ENCODE results near the gene EGFR.

EGFR gene

DNA sequence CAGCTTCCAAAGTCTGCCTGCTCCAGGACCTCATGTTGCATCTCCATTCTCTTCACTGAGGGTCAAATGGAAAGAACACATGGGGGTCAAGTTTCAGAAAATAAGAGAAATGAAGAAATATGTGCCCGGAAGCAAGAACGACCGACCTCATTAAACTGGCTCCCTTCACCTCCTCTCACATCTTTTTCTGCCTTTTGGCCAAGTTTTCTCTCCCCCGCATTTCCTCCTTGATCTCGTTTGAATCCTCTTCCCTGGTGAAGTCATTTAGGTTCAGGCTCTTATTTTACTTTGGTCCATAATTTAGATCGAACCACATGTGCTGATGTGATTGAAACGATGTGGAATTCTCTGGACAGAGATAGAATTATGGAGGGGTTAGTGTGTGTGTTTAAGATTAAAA is 44.2 kb downstream of the EGFR start:
- no peak for TF ChIP-seq POLR2A (IDR thresholded peaks at IDR 0.05; ENCODE audit: extremely low read depth, insufficient read length)
- TF ChIP-seq MYC (IDR thresholded peaks at IDR 0.05; ENCODE audit: low read depth, low read length): no peak
- TF ChIP-seq, protein P1, sequence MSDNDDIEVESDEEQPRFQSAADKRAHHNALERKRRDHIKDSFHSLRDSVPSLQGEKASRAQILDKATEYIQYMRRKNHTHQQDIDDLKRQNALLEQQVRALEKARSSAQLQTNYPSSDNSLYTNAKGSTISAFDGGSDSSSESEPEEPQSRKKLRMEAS (IDR thresholded peaks at IDR 0.05; ENCODE audit: low read depth, low read length): no peak
- TF ChIP-seq, protein P2, sequence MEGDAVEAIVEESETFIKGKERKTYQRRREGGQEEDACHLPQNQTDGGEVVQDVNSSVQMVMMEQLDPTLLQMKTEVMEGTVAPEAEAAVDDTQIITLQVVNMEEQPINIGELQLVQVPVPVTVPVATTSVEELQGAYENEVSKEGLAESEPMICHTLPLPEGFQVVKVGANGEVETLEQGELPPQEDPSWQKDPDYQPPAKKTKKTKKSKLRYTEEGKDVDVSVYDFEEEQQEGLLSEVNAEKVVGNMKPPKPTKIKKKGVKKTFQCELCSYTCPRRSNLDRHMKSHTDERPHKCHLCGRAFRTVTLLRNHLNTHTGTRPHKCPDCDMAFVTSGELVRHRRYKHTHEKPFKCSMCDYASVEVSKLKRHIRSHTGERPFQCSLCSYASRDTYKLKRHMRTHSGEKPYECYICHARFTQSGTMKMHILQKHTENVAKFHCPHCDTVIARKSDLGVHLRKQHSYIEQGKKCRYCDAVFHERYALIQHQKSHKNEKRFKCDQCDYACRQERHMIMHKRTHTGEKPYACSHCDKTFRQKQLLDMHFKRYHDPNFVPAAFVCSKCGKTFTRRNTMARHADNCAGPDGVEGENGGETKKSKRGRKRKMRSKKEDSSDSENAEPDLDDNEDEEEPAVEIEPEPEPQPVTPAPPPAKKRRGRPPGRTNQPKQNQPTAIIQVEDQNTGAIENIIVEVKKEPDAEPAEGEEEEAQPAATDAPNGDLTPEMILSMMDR (IDR thresholded peaks at IDR 0.05; ENCODE audit: low read depth, low read length): no peak
- no peak for DNase-seq (ENCODE audit: low read depth)

GRCh38 chr7:55063633-55064032 is 44.8 kb downstream of the EGFR start:
- no peak for DNase-seq (ENCODE audit: low read depth)
- H3K4me3 ChIP-seq (ENCODE audit: low read depth, low read length): no peak overlapping the region
- TF ChIP-seq MYC (IDR thresholded peaks at IDR 0.05; ENCODE audit: low read depth, low read length): no peak
- TF ChIP-seq, protein P1 (IDR thresholded peaks at IDR 0.05; ENCODE audit: low read depth, low read length): no peak
- TF ChIP-seq, protein P2 (IDR thresholded peaks at IDR 0.05; ENCODE audit: low read depth, low read length): no peak
- no peak for TF ChIP-seq POLR2A (IDR thresholded peaks at IDR 0.05; ENCODE audit: extremely low read depth, insufficient read length)

More for the DNA sequence above, 44.2 kb downstream of the EGFR start:
- no peak overlapping the region for H3K4me3 ChIP-seq (ENCODE audit: low read depth, low read length)

GRCh38 chr7:55065079-55065478 is 46.3 kb downstream of the EGFR start:
- DNase-seq (ENCODE audit: low read depth): peak; percentile 89
- TF ChIP-seq MYC (IDR thresholded peaks at IDR 0.05; ENCODE audit: low read depth, low read length): no peak
- TF ChIP-seq, protein P1 (IDR thresholded peaks at IDR 0.05; ENCODE audit: low read depth, low read length): no peak
- TF ChIP-seq POLR2A (IDR thresholded peaks at IDR 0.05; ENCODE audit: extremely low read depth, insufficient read length): no peak
- TF ChIP-seq, protein P2 (IDR thresholded peaks at IDR 0.05; ENCODE audit: low read depth, low read length): no peak
- H3K4me3 ChIP-seq (ENCODE audit: low read depth, low read length): no peak overlapping the region

DNA sequence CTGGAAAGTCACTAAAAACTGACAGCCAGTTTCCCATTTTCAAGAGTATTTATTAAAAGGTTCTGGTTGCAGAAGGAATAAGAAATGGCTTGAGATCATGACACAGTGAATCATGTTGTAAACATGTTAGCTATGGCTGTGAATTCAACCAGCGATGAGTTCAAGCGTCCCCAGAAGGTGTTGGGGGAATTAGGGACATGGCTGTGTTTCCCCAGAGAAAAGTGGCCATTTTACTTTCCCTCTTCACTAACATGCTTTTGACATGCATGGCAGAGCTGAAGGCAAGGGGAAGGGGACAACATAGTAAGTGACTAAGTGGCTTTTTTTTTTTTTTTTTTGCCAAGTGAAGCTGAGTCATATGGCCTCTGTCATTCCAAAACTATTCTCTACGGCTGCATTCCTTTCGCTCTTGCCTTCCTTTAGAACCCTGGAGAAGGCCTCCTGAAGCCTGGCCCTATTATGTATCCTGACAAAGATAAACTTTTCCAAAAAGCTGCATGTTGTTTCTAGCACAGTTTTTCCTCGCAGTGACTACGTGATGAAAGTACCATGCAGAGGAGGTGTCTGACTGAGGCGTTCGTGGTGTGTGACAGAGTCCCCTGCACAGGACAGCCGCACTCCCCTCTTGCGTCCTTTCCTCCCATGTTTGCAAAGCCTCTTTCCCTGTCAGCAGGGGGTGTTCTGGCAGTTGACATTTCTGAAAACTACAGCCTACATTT is 46.9 kb downstream of the EGFR start:
- H3K4me3 ChIP-seq (ENCODE audit: low read depth, low read length): no peak overlapping the region
- TF ChIP-seq, protein P2 (IDR thresholded peaks at IDR 0.05; ENCODE audit: low read depth, low read length): no peak
- TF ChIP-seq POLR2A (IDR thresholded peaks at IDR 0.05; ENCODE audit: extremely low read depth, insufficient read length): no peak
- TF ChIP-seq MYC (IDR thresholded peaks at IDR 0.05; ENCODE audit: low read depth, low read length): no peak
- TF ChIP-seq, protein P1 (IDR thresholded peaks at IDR 0.05; ENCODE audit: low read depth, low read length): no peak
- peak; percentile 59 for DNase-seq (ENCODE audit: low read depth)

- H3K4me3 ChIP-seq (ENCODE audit: low read depth, low read length): no peak overlapping the region
- peak; percentile 28 for DNase-seq (ENCODE audit: low read depth)
- TF ChIP-seq, protein P1 (IDR thresholded peaks at IDR 0.05; ENCODE audit: low read depth, low read length): no peak
- TF ChIP-seq MYC (IDR thresholded peaks at IDR 0.05; ENCODE audit: low read depth, low read length): no peak
- TF ChIP-seq POLR2A (IDR thresholded peaks at IDR 0.05; ENCODE audit: extremely low read depth, insufficient read length): no peak
- TF ChIP-seq, protein P2 (IDR thresholded peaks at IDR 0.05; ENCODE audit: low read depth, low read length): no peak
These were observed 47.7 kb downstream of the EGFR start for GRCh38 chr7:55066524-55066923.
